ENCODE results near the gene ZNF639. TPM values are rescaled to one million over a fixed set of nuclear protein-coding genes. Genes with fewer than 3 reads are reported as not detected.
"Not testable (repeated sequence)": the region's sequence is repeated elsewhere in the genome, so short reads cannot be mapped to it uniquely, and the experiment has no call there.

Gene ZNF639
- polyA plus RNA-seq (ENCODE audit: low read depth in 6 of 6): 10 to 100 TPM; 51.3 to 93.5 (median 57.5) TPM

- Mint-ChIP-seq H3K4me3 (peak within 1 kb of the TSS; percentile 87 to 95 (median 92)), H3K9me3 (no peaks in the 10 kb centered on the region), H3K27me3 (no peaks in the 10 kb centered on the region), H3K4me1 (peaks cover 30 to 40% (median 38%) of the 10 kb centered on the region in 3 donors), H3K27ac (peak within 1 kb of the TSS; percentile 92 to 98 (median 96)), H3K36me3 (peaks cover 0 to 4% of the 10 kb centered on the region in 2 donors)
- peak; percentile 91 for DNase-seq
- ATAC-seq (ENCODE audit: low read depth in 2 of 2): peak; percentile 84 to 85
These were observed at the start of gene ZNF639 for GRCh38 chr3:179322286-179323196. Gene ZNF639 (plus strand): TSS chr3:179323031. CDS start chr3:179328294, 5,263 bp downstream.

GRCh38 chr3:179274434-179274833, 48.4 kb upstream of the ZNF639 start:
- not testable (repeated sequence) for ATAC-seq (ENCODE audit: low read depth in 2 of 2); H3K4me1 Mint-ChIP-seq; H3K27me3 Mint-ChIP-seq; H3K27ac Mint-ChIP-seq; H3K36me3 Mint-ChIP-seq; H3K4me3 Mint-ChIP-seq; H3K9me3 Mint-ChIP-seq; DNase-seq

GRCh38 chr3:179276001-179276400, 46.8 kb upstream of the ZNF639 start:
- DNase-seq (no peak), ATAC-seq (ENCODE audit: low read depth in 2 of 2) (no peak)
- Mint-ChIP-seq H3K36me3 (no peaks in the 10 kb centered on the region), H3K27ac (no peak overlapping the region), H3K27me3 (peaks cover 0 to 8% (median 0%) of the 10 kb centered on the region in 3 donors), H3K4me3 (no peak overlapping the region), H3K4me1 (peaks cover 0 to 4% (median 0%) of the 10 kb centered on the region in 3 donors), H3K9me3 (peaks cover 0 to 2% (median 0%) of the 10 kb centered on the region in 7 donors)

- H3K36me3 Mint-ChIP-seq: no peaks in the 10 kb centered on the region
These were observed 46.1 kb upstream of the ZNF639 start for GRCh38 chr3:179276743-179277142.

GRCh38 chr3:179278151-179278550, 44.7 kb upstream of the ZNF639 start:
- Mint-ChIP-seq H3K27me3 (peaks cover 0 to 8% (median 5%) of the 10 kb centered on the region in 3 donors), H3K36me3 (no peaks in the 10 kb centered on the region), H3K9me3 (peaks cover 0 to 2% (median 0%) of the 10 kb centered on the region in 7 donors), H3K27ac (no peak overlapping the region), H3K4me3 (no peak overlapping the region), H3K4me1 (peaks cover 0 to 4% (median 0%) of the 10 kb centered on the region in 3 donors)
- no peak for ATAC-seq (ENCODE audit: low read depth in 2 of 2)
- DNase-seq: no peak

More at GRCh38 chr3:179276743-179277142, 46.1 kb upstream of the ZNF639 start:
- no peak for DNase-seq
- H3K27ac Mint-ChIP-seq: peak overlapping the region in 1 of 6 donors; percentile 2
- H3K9me3 Mint-ChIP-seq: peaks cover 0 to 2% (median 0%) of the 10 kb centered on the region in 7 donors
- H3K27me3 Mint-ChIP-seq: peaks cover 0 to 8% (median 0%) of the 10 kb centered on the region in 3 donors
- no peak for ATAC-seq (ENCODE audit: low read depth in 2 of 2)
- no peak overlapping the region for H3K4me3 Mint-ChIP-seq
- peaks cover 0 to 4% (median 0%) of the 10 kb centered on the region in 3 donors for H3K4me1 Mint-ChIP-seq

- peaks cover 0 to 8% (median 5%) of the 10 kb centered on the region in 3 donors for H3K27me3 Mint-ChIP-seq
- no peak overlapping the region for H3K4me3 Mint-ChIP-seq
- no peak for ATAC-seq (ENCODE audit: low read depth in 2 of 2)
- DNase-seq: no peak
- H3K36me3 Mint-ChIP-seq: no peaks in the 10 kb centered on the region
- H3K4me1 Mint-ChIP-seq: peaks cover 0 to 4% (median 0%) of the 10 kb centered on the region in 3 donors
- no peak overlapping the region for H3K27ac Mint-ChIP-seq
- peaks cover 0 to 2% (median 0%) of the 10 kb centered on the region in 7 donors for H3K9me3 Mint-ChIP-seq
These were observed 43.7 kb upstream of the ZNF639 start for GRCh38 chr3:179278932-179279693.

- DNase-seq (no peak), ATAC-seq (ENCODE audit: low read depth in 2 of 2) (no peak)
- no peak overlapping the region for H3K4me3 Mint-ChIP-seq
- H3K36me3 Mint-ChIP-seq: no peaks in the 10 kb centered on the region
- H3K4me1 Mint-ChIP-seq: peaks cover 0 to 4% (median 0%) of the 10 kb centered on the region in 3 donors
- H3K9me3 Mint-ChIP-seq: no peaks in the 10 kb centered on the region
- H3K27me3 Mint-ChIP-seq: peaks cover 0 to 8% (median 5%) of the 10 kb centered on the region in 3 donors
- no peak overlapping the region for H3K27ac Mint-ChIP-seq
These were observed 43.0 kb upstream of the ZNF639 start for GRCh38 chr3:179279837-179280236.

GRCh38 chr3:179281825-179282224, 41.0 kb upstream of the ZNF639 start:
- no peaks in the 10 kb centered on the region for H3K9me3 Mint-ChIP-seq
- H3K27me3 Mint-ChIP-seq: peaks cover 0 to 5% (median 0%) of the 10 kb centered on the region in 3 donors
- H3K36me3 Mint-ChIP-seq: no peaks in the 10 kb centered on the region
- ATAC-seq (ENCODE audit: low read depth in 2 of 2) (no peak), DNase-seq (no peak)
- H3K27ac Mint-ChIP-seq: no peak overlapping the region
- no peaks in the 10 kb centered on the region for H3K4me1 Mint-ChIP-seq
- no peak overlapping the region for H3K4me3 Mint-ChIP-seq

GRCh38 chr3:179286331-179286730, 36.5 kb upstream of the ZNF639 start:
- H3K36me3 Mint-ChIP-seq: no peaks in the 10 kb centered on the region
- H3K27ac Mint-ChIP-seq: no peak overlapping the region
- no peak overlapping the region for H3K4me3 Mint-ChIP-seq
- no peaks in the 10 kb centered on the region for H3K9me3 Mint-ChIP-seq
- DNase-seq (no peak), ATAC-seq (ENCODE audit: low read depth in 2 of 2) (no peak)
- peaks cover 0 to 5% (median 0%) of the 10 kb centered on the region in 3 donors for H3K27me3 Mint-ChIP-seq
- H3K4me1 Mint-ChIP-seq: no peaks in the 10 kb centered on the region

- no peak for ATAC-seq (ENCODE audit: low read depth in 2 of 2)
- H3K36me3 Mint-ChIP-seq: no peaks in the 10 kb centered on the region
- DNase-seq: no peak
- no peak overlapping the region for H3K4me3 Mint-ChIP-seq
- H3K27me3 Mint-ChIP-seq: peaks cover 0 to 3% (median 0%) of the 10 kb centered on the region in 3 donors
- H3K4me1 Mint-ChIP-seq: no peaks in the 10 kb centered on the region
- no peaks in the 10 kb centered on the region for H3K9me3 Mint-ChIP-seq
- no peak overlapping the region for H3K27ac Mint-ChIP-seq
These were observed 34.0 kb upstream of the ZNF639 start for GRCh38 chr3:179288845-179289244.

GRCh38 chr3:179289295-179289694, 33.5 kb upstream of the ZNF639 start:
- DNase-seq (no peak), ATAC-seq (ENCODE audit: low read depth in 2 of 2) (no peak)
- Mint-ChIP-seq H3K27me3 (peaks cover 0 to 3% (median 0%) of the 10 kb centered on the region in 3 donors), H3K4me1 (no peaks in the 10 kb centered on the region), H3K4me3 (no peak overlapping the region), H3K9me3 (no peaks in the 10 kb centered on the region), H3K27ac (no peak overlapping the region), H3K36me3 (no peaks in the 10 kb centered on the region)

GRCh38 chr3:179292450-179292849, 30.4 kb upstream of the ZNF639 start:
- no peak overlapping the region for H3K27ac Mint-ChIP-seq
- ATAC-seq (ENCODE audit: low read depth in 2 of 2): no peak
- peaks cover 0 to 7% of the 10 kb centered on the region in 2 donors for H3K36me3 Mint-ChIP-seq
- H3K27me3 Mint-ChIP-seq: peaks cover 0 to 3% (median 0%) of the 10 kb centered on the region in 3 donors
- no peak overlapping the region for H3K4me3 Mint-ChIP-seq
- H3K4me1 Mint-ChIP-seq: peaks cover 0 to 4% (median 0%) of the 10 kb centered on the region in 3 donors
- peaks cover 0 to 5% (median 0%) of the 10 kb centered on the region in 7 donors for H3K9me3 Mint-ChIP-seq
- no peak for DNase-seq

GRCh38 chr3:179297971-179298725, 24.7 kb upstream of the ZNF639 start:
- DNase-seq: no peak
- Mint-ChIP-seq H3K36me3 (peaks cover 0 to 7% of the 10 kb centered on the region in 2 donors), H3K4me1 (peaks cover 0 to 4% (median 0%) of the 10 kb centered on the region in 3 donors), H3K27ac (no peak overlapping the region), H3K27me3 (peaks cover 0 to 2% (median 0%) of the 10 kb centered on the region in 3 donors), H3K4me3 (no peak overlapping the region), H3K9me3 (peaks cover 0 to 9% (median 3%) of the 10 kb centered on the region in 7 donors)
- no peak for ATAC-seq (ENCODE audit: low read depth in 2 of 2)
